ENCODE data around the gene ITPR2. TPM values are rescaled to one million over a fixed set of nuclear protein-coding genes. Genes with fewer than 3 reads are reported as not detected.
"Not testable (repeated sequence)": the region's sequence is repeated elsewhere in the genome, so short reads cannot be mapped to it uniquely, and the experiment has no call there.

ITPR2 gene
- total RNA-seq, 1 donor from 2014 or later: 14.6 TPM

DNA sequence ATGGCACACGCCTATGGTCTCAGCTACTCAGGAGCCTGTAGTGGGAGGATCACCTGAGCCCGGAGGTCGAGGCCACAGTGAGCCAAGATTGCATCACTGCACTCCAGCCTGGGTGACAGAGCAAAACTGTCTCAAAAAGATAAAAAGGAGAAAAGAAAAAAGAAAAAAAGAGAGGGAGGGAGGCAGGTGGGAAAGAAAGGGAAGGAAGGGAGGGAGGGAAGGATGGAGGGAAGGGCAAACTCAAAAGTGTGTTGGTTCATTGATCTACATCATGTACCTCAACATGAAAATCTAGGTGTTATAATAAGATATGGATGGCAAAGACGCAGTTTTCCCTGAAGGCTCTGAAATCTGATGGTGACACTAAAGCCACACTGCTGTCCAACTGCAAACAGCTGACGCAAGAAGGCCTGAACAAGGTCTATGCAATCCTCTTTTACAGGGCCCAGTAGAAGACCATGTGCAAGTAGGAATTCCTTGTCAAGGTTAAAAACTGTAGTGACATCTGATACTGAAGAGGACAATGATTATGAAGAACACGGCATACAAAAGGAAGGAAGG lies 143.6 kb downstream of the ITPR2 start:
- Histone ChIP-seq H3K9me3 (ENCODE audit: control insufficient read depth in 3 of 3, low read length in 3 of 3) (no peaks in the 10 kb centered on the region), H3K9ac (ENCODE audit: low read depth in 1 of 3, low read length in 3 of 3) (no peak overlapping the region), H3K27me3 (ENCODE audit: control insufficient read depth in 3 of 3, insufficient read depth in 3 of 3, low read length in 3 of 3) (no peaks in the 10 kb centered on the region), H3K4me1 (ENCODE audit: control insufficient read depth in 3 of 3, insufficient read depth in 3 of 3, low read length in 3 of 3) (no peaks in the 10 kb centered on the region), H3K4me3 (ENCODE audit: low read length in 3 of 3) (no peak overlapping the region), H3K27ac (ENCODE audit: low read depth, low read length) (no peak overlapping the region), H3K36me3 (ENCODE audit: control insufficient read depth in 3 of 3, insufficient read depth in 3 of 3, low read length in 3 of 3) (peaks cover 3 to 4% (median 4%) of the 10 kb centered on the region in 3 donors)

DNA sequence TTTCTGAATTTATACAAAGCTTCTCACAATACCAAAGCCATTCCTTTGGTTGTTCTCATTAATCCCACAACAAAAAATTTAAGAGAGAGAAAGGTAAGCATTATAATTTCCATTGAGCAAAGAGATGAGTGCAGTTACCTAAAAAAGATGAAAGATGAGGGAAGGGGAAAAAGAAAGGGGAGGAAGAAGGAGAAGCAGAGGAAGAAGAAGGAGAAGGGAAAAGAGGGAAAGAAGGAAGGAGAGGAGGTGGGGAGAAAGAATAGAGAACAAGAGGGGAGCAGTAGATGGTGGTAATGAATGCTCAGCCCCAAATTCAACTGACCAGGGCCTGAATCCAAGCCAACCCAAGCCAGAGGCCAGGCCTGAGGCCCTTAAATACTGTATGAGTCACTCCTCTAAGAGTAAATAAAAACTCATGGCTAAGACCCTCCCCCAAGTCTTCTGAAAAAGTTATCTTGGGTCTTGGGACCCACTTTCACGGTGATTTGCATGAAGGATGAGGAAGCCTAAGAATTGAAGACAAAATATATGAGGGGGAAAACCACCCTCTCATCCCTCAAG lies 144.6 kb downstream of the ITPR2 start:
- Histone ChIP-seq H3K4me1 (ENCODE audit: control insufficient read depth in 3 of 3, insufficient read depth in 3 of 3, low read length in 3 of 3) (no peaks in the 10 kb centered on the region), H3K36me3 (ENCODE audit: control insufficient read depth in 3 of 3, insufficient read depth in 3 of 3, low read length in 3 of 3) (peaks cover 3 to 5% (median 4%) of the 10 kb centered on the region in 3 donors), H3K27ac (ENCODE audit: low read depth, low read length) (no peak overlapping the region), H3K27me3 (ENCODE audit: control insufficient read depth in 3 of 3, insufficient read depth in 3 of 3, low read length in 3 of 3) (no peaks in the 10 kb centered on the region), H3K9me3 (ENCODE audit: control insufficient read depth in 3 of 3, low read length in 3 of 3) (no peaks in the 10 kb centered on the region), H3K9ac (ENCODE audit: low read depth in 1 of 3, low read length in 3 of 3) (no peak overlapping the region), H3K4me3 (ENCODE audit: low read length in 3 of 3) (no peak overlapping the region)

GRCh38 chr12:26686408-26686807 lies 146.6 kb downstream of the ITPR2 start:
- Histone ChIP-seq H3K27ac (ENCODE audit: low read depth, low read length) (no peak overlapping the region), H3K4me1 (ENCODE audit: control insufficient read depth in 3 of 3, insufficient read depth in 3 of 3, low read length in 3 of 3) (no peaks in the 10 kb centered on the region), H3K9ac (ENCODE audit: low read depth in 1 of 3, low read length in 3 of 3) (no peak overlapping the region), H3K36me3 (ENCODE audit: control insufficient read depth in 3 of 3, insufficient read depth in 3 of 3, low read length in 3 of 3) (peaks cover 9 to 11% (median 9%) of the 10 kb centered on the region in 3 donors), H3K9me3 (ENCODE audit: control insufficient read depth in 3 of 3, low read length in 3 of 3) (no peaks in the 10 kb centered on the region), H3K4me3 (ENCODE audit: low read length in 3 of 3) (no peak overlapping the region), H3K27me3 (ENCODE audit: control insufficient read depth in 3 of 3, insufficient read depth in 3 of 3, low read length in 3 of 3) (no peaks in the 10 kb centered on the region)

DNA sequence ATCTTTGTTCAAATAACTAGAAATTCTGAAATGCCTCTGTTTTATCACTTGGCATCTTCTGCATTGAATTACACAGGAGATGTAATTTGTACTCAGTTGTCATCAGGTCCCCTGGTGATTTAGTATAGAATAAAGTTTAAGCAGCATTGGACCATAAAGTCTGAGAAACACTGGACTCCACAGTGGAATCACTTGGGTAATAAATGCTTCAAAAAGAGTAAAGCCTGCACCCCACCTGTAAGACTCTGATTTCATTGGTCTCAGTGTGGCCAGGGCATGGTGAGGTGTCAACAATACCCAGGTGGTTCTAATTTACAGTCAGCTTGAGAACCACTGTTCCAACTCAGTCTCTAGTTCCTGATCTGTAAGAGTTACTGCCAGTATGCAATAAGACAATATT lies 148.9 kb downstream of the ITPR2 start:
- Histone ChIP-seq H3K4me1 (ENCODE audit: control insufficient read depth in 3 of 3, insufficient read depth in 3 of 3, low read length in 3 of 3) (no peaks in the 10 kb centered on the region), H3K4me3 (ENCODE audit: low read length in 3 of 3) (no peak overlapping the region), H3K27me3 (ENCODE audit: control insufficient read depth in 3 of 3, insufficient read depth in 3 of 3, low read length in 3 of 3) (no peaks in the 10 kb centered on the region), H3K9me3 (ENCODE audit: control insufficient read depth in 3 of 3, low read length in 3 of 3) (no peaks in the 10 kb centered on the region), H3K36me3 (ENCODE audit: control insufficient read depth in 3 of 3, insufficient read depth in 3 of 3, low read length in 3 of 3) (peaks cover 9 to 11% (median 9%) of the 10 kb centered on the region in 3 donors), H3K27ac (ENCODE audit: low read depth, low read length) (no peak overlapping the region), H3K9ac (ENCODE audit: low read depth in 1 of 3, low read length in 3 of 3) (no peak overlapping the region)

GRCh38 chr12:26683443-26683842 lies 149.6 kb downstream of the ITPR2 start:
- Histone ChIP-seq H3K4me3 (ENCODE audit: low read length in 3 of 3) (no peak overlapping the region), H3K27me3 (ENCODE audit: control insufficient read depth in 3 of 3, insufficient read depth in 3 of 3, low read length in 3 of 3) (no peaks in the 10 kb centered on the region), H3K4me1 (ENCODE audit: control insufficient read depth in 3 of 3, insufficient read depth in 3 of 3, low read length in 3 of 3) (no peaks in the 10 kb centered on the region), H3K27ac (ENCODE audit: low read depth, low read length) (no peak overlapping the region), H3K36me3 (ENCODE audit: control insufficient read depth in 3 of 3, insufficient read depth in 3 of 3, low read length in 3 of 3) (peaks cover 9 to 11% (median 9%) of the 10 kb centered on the region in 3 donors), H3K9me3 (ENCODE audit: control insufficient read depth in 3 of 3, low read length in 3 of 3) (no peaks in the 10 kb centered on the region), H3K9ac (ENCODE audit: low read depth in 1 of 3, low read length in 3 of 3) (no peak overlapping the region)

GRCh38 chr12:26680727-26681455 lies 152.1 kb downstream of the ITPR2 start:
- H3K27me3 ChIP-seq (ENCODE audit: control insufficient read depth in 3 of 3, insufficient read depth in 3 of 3, low read length in 3 of 3): no peaks in the 10 kb centered on the region
- no peak overlapping the region for H3K9ac ChIP-seq (ENCODE audit: low read depth in 1 of 3, low read length in 3 of 3)
- H3K36me3 ChIP-seq (ENCODE audit: control insufficient read depth in 3 of 3, insufficient read depth in 3 of 3, low read length in 3 of 3): peaks cover 6 to 13% (median 9%) of the 10 kb centered on the region in 3 donors
- H3K4me1 ChIP-seq (ENCODE audit: control insufficient read depth in 3 of 3, insufficient read depth in 3 of 3, low read length in 3 of 3): no peaks in the 10 kb centered on the region
- H3K9me3 ChIP-seq (ENCODE audit: control insufficient read depth in 3 of 3, low read length in 3 of 3): no peaks in the 10 kb centered on the region
- no peak overlapping the region for H3K4me3 ChIP-seq (ENCODE audit: low read length in 3 of 3)
- H3K27ac ChIP-seq (ENCODE audit: low read depth, low read length): no peak overlapping the region

- Histone ChIP-seq H3K4me1 (ENCODE audit: control insufficient read depth in 3 of 3, insufficient read depth in 3 of 3, low read length in 3 of 3) (no peaks in the 10 kb centered on the region), H3K4me3 (ENCODE audit: low read length in 3 of 3) (no peak overlapping the region), H3K27me3 (ENCODE audit: control insufficient read depth in 3 of 3, insufficient read depth in 3 of 3, low read length in 3 of 3) (no peaks in the 10 kb centered on the region), H3K9ac (ENCODE audit: low read depth in 1 of 3, low read length in 3 of 3) (no peak overlapping the region), H3K27ac (ENCODE audit: low read depth, low read length) (no peak overlapping the region), H3K36me3 (ENCODE audit: control insufficient read depth in 3 of 3, insufficient read depth in 3 of 3, low read length in 3 of 3) (peaks cover 6 to 10% (median 6%) of the 10 kb centered on the region in 3 donors), H3K9me3 (ENCODE audit: control insufficient read depth in 3 of 3, low read length in 3 of 3) (no peaks in the 10 kb centered on the region)
Measured at GRCh38 chr12:26678697-26679660, 154.0 kb downstream of the ITPR2 start.

GRCh38 chr12:26671487-26671886 lies 161.5 kb downstream of the ITPR2 start:
- H3K27me3 ChIP-seq (ENCODE audit: control insufficient read depth in 3 of 3, insufficient read depth in 3 of 3, low read length in 3 of 3); H3K36me3 ChIP-seq (ENCODE audit: control insufficient read depth in 3 of 3, insufficient read depth in 3 of 3, low read length in 3 of 3); H3K27ac ChIP-seq (ENCODE audit: low read depth, low read length): not testable (repeated sequence)

GRCh38 chr12:26668847-26669246 lies 164.1 kb downstream of the ITPR2 start:
- no peaks in the 10 kb centered on the region for H3K36me3 ChIP-seq (ENCODE audit: control insufficient read depth in 3 of 3, insufficient read depth in 3 of 3, low read length in 3 of 3)
- H3K9me3 ChIP-seq (ENCODE audit: control insufficient read depth in 3 of 3, low read length in 3 of 3): no peaks in the 10 kb centered on the region
- no peak overlapping the region for H3K27ac ChIP-seq (ENCODE audit: low read depth, low read length)
- no peaks in the 10 kb centered on the region for H3K27me3 ChIP-seq (ENCODE audit: control insufficient read depth in 3 of 3, insufficient read depth in 3 of 3, low read length in 3 of 3)
- no peak overlapping the region for H3K9ac ChIP-seq (ENCODE audit: low read depth in 1 of 3, low read length in 3 of 3)
- no peaks in the 10 kb centered on the region for H3K4me1 ChIP-seq (ENCODE audit: control insufficient read depth in 3 of 3, insufficient read depth in 3 of 3, low read length in 3 of 3)
- H3K4me3 ChIP-seq (ENCODE audit: low read length in 3 of 3): no peak overlapping the region

More at GRCh38 chr12:26671487-26671886, 161.5 kb downstream of the ITPR2 start:
- not testable (repeated sequence) for H3K9me3 ChIP-seq (ENCODE audit: control insufficient read depth in 3 of 3, low read length in 3 of 3); H3K9ac ChIP-seq (ENCODE audit: low read depth in 1 of 3, low read length in 3 of 3); H3K4me1 ChIP-seq (ENCODE audit: control insufficient read depth in 3 of 3, insufficient read depth in 3 of 3, low read length in 3 of 3); H3K4me3 ChIP-seq (ENCODE audit: low read length in 3 of 3)

Measured in skeletal muscle tissue (tissue), 4 donors.